Breast epithelium (tissue), 4 donors: ENCODE measurements around the gene NAALADL2. TPM values are rescaled to one million over a fixed set of nuclear protein-coding genes. Genes with fewer than 3 reads are reported as not detected.

Experiments used
- DNase-seq, 2 donors: peaks; one replicate each; pipeline ENCODE4 v3.0.0-alpha.2; 2019; ENCODE audit warnings: low spot score in 2 of 2
- H3K27ac ChIP-seq, 2 donors: fragments of 200-600 bp; sonication (generic) in 1 of 2; one replicate each; pipeline ENCODE4 v1.5.1; 2016 to 2019; ENCODE audit warnings: mild to moderate bottlenecking in 1 of 2
- H3K27me3 ChIP-seq, 2 donors: fragments of 200-600 bp; sonication (generic) in 1 of 2; one replicate each; pipeline versions ENCODE4 v1.5.1 to v1.6.0; 2017 to 2019; ENCODE audit warnings: control low read depth in 1 of 2, mild to moderate bottlenecking in 1 of 2
- H3K36me3 ChIP-seq: fragments of 200-600 bp; one replicate; pipeline ENCODE4 v1.5.1; 2019
- H3K4me1 ChIP-seq, 2 donors: fragments of 200-600 bp; sonication (generic); one replicate each; pipeline ENCODE4 v1.5.1; 2016 to 2019; ENCODE audit warnings: control low read depth in 1 of 2
- H3K4me3 ChIP-seq, 3 donors: fragments of 200-600 bp; sonication (generic); 1 replicate in 2 of 3; 2 replicates in 1 of 3; pipeline ENCODE4 v1.5.1; 2016 to 2019; ENCODE audit warnings: mild to moderate bottlenecking in 3 of 3, moderate library complexity in 2 of 3
- H3K9me3 ChIP-seq, 2 donors: fragments of 200-600 bp; sonication (generic) in 1 of 2; one replicate each; pipeline ENCODE4 v1.5.1; 2016 to 2019; ENCODE audit warnings: control low read depth in 1 of 2
- CTCF ChIP-seq, 3 donors: fragments of 450-650 bp; IDR thresholded peaks; one replicate each; pipeline ENCODE4 v1.5.1; 2016 to 2017; ENCODE audit warnings: antibody characterized with exemption in 3 of 3, mild to moderate bottlenecking in 3 of 3, moderate library complexity in 3 of 3
- POLR2A ChIP-seq: fragments of 450-650 bp; IDR thresholded peaks from one replicate; pipeline ENCODE4 v1.6.1; 2016; ENCODE audit warnings: antibody characterized with exemption, mild to moderate bottlenecking, moderate library complexity
- POLR2AphosphoS5 ChIP-seq, 3 donors: sonication (generic); formaldehyde crosslinking; IDR thresholded peaks; one replicate each; pipeline ENCODE4 v1.6.1; 2017; ENCODE audit warnings: antibody characterized with exemption in 3 of 3
- intact Hi-C: fragments of 100-400 bp; cut with DNase I; formaldehyde crosslinking; loops from one replicate; pipeline ENCODE4 v1.15.1; 2023; ENCODE audit warnings: low total_unique reads
- total RNA-seq, 3 donors: library from RNA; depleted of rRNA; stranded (reverse); fragments of >200 nt; gene quantifications; one replicate each; pipeline ENCODE4 v1.1.0, GENCODE V29; 2016

NAALADL2 gene
- total RNA-seq, 3 donors from 2014 or later: 12.0 to 69.5 (median 53.9) TPM

GRCh38 chr3:175748087-175748730, 889.1 kb downstream of the NAALADL2 start:
- Histone ChIP-seq H3K4me3 (no peak overlapping the region), H3K27ac (no peak overlapping the region), H3K9me3 (no peaks in the 10 kb centered on the region), H3K36me3 (no peaks in the 10 kb centered on the region), H3K27me3 (no peaks in the 10 kb centered on the region), H3K4me1 (no peaks in the 10 kb centered on the region)
- intact Hi-C loops: no loop called here
- no peak for DNase-seq
- no peak for TF ChIP-seq CTCF (IDR thresholded peaks at IDR 0.05)
- TF ChIP-seq POLR2AphosphoS5 (IDR thresholded peaks at IDR 0.05): no peak
- no peak for TF ChIP-seq POLR2A

- intact Hi-C loops: no loop called here
Measured at GRCh38 chr3:175749981-175750380, 890.8 kb downstream of the NAALADL2 start.

GRCh38 chr3:175751089-175751488, 892.0 kb downstream of the NAALADL2 start:
- H3K27ac ChIP-seq: no peak overlapping the region
- TF ChIP-seq CTCF (IDR thresholded peaks at IDR 0.05): no peak
- TF ChIP-seq POLR2AphosphoS5 (IDR thresholded peaks at IDR 0.05): no peak
- TF ChIP-seq POLR2A: no peak
- no peaks in the 10 kb centered on the region for H3K4me1 ChIP-seq

More at GRCh38 chr3:175749981-175750380, 890.8 kb downstream of the NAALADL2 start:
- Histone ChIP-seq H3K36me3 (no peaks in the 10 kb centered on the region), H3K27ac (no peak overlapping the region), H3K4me1 (no peaks in the 10 kb centered on the region), H3K9me3 (no peaks in the 10 kb centered on the region), H3K27me3 (no peaks in the 10 kb centered on the region), H3K4me3 (no peak overlapping the region)
- TF ChIP-seq POLR2A (no peak), CTCF (IDR thresholded peaks at IDR 0.05) (no peak), POLR2AphosphoS5 (IDR thresholded peaks at IDR 0.05) (no peak)
- no peak for DNase-seq

GRCh38 chr3:175763948-175764347, 904.8 kb downstream of the NAALADL2 start:
- Histone ChIP-seq H3K27ac (no peak overlapping the region), H3K36me3 (no peaks in the 10 kb centered on the region), H3K27me3 (no peaks in the 10 kb centered on the region), H3K4me3 (no peak overlapping the region), H3K9me3 (no peaks in the 10 kb centered on the region), H3K4me1 (no peaks in the 10 kb centered on the region)
- no peak for DNase-seq
- intact Hi-C loops: no loop called here
- no peak for TF ChIP-seq POLR2A
- no peak for TF ChIP-seq CTCF (IDR thresholded peaks at IDR 0.05)
- no peak for TF ChIP-seq POLR2AphosphoS5 (IDR thresholded peaks at IDR 0.05)

More at GRCh38 chr3:175751089-175751488, 892.0 kb downstream of the NAALADL2 start:
- Histone ChIP-seq H3K9me3 (no peaks in the 10 kb centered on the region), H3K4me3 (no peak overlapping the region), H3K27me3 (no peaks in the 10 kb centered on the region), H3K36me3 (no peaks in the 10 kb centered on the region)
- intact Hi-C loops: no loop called here
- DNase-seq: no peak

- no peaks in the 10 kb centered on the region for H3K27me3 ChIP-seq
- intact Hi-C loops: no loop called here
- H3K36me3 ChIP-seq: no peaks in the 10 kb centered on the region
- no peaks in the 10 kb centered on the region for H3K4me1 ChIP-seq
- H3K9me3 ChIP-seq: no peaks in the 10 kb centered on the region
- H3K27ac ChIP-seq: no peak overlapping the region
- TF ChIP-seq CTCF (IDR thresholded peaks at IDR 0.05) (no peak), POLR2A (no peak), POLR2AphosphoS5 (IDR thresholded peaks at IDR 0.05) (no peak)
- H3K4me3 ChIP-seq: no peak overlapping the region
- no peak for DNase-seq
Measured at GRCh38 chr3:175764722-175765121, 905.6 kb downstream of the NAALADL2 start.
